HG02588 (cell line): ENCODE data around the gene MVB12B.

Experiments used
- ATAC-seq: cut with Tn5 transposase; IDR thresholded peaks from one replicate; pipeline ENCODE4 v1.9.1; 2021; ENCODE audit warnings: mild to moderate bottlenecking, moderate library complexity; ENCODE audit not compliant: unreplicated experiment

Gene MVB12B

GRCh38 chr9:126302730-126303129, 23.9 kb upstream of the MVB12B start:
- no peak for ATAC-seq

DNA sequence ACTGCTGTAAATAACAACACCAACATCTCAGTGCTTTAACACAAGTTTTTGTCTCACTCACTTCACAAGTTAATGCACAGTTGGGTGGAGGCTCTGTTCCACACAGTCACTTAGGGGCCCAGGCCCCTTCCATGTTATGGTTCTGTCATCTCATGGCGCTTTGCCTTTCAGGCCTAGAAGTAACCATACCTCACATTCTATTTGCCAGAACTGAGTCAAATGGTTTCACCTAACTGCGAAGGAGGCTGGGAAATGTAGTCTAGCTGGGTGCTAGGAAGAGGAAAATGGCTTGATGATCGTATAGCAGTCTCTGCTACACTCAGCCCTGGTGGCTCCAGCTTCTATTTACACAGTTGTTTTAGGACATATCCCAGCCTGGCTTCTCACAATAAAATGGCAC, 23.1 kb upstream of the MVB12B start:
- no peak for ATAC-seq

DNA sequence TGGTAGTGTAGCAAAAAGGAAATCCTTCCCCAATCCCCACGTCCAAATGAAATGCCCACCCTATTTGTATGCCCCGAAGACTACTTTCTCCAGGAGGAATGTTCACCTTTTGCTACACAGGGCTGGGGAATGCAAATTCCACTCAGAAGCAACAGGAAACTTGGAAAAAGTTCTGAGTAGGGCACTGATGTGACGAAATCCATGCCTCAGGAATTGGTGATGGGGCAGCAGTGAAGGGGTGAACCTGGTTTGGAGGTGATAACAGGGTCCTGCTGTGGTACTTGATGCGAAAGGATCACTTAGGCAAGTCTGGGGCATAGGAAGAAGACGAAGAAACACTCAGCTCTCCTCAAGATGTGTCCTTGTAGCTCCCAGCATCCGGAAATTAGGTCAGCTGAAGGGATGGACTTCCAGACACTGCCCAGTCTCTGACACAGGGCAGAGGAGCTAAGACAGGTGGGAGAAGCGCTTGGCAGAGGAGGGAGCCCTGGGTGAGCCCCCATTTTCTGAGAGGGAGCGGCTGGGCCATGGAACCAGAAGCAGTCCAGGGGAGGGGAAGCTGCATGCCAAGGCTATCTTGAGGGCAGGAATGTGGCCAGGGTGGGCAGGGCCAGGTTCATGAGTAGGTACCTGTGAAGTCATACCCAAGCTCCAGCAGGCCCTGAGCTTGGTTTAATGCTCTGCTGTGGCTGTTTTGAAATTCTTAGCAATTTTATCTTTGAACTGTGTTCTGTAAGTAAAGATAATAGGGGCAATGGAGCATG, 22.2 kb upstream of the MVB12B start:
- no peak for ATAC-seq

GRCh38 chr9:126304971-126305320, 21.7 kb upstream of the MVB12B start:
- no peak for ATAC-seq

DNA sequence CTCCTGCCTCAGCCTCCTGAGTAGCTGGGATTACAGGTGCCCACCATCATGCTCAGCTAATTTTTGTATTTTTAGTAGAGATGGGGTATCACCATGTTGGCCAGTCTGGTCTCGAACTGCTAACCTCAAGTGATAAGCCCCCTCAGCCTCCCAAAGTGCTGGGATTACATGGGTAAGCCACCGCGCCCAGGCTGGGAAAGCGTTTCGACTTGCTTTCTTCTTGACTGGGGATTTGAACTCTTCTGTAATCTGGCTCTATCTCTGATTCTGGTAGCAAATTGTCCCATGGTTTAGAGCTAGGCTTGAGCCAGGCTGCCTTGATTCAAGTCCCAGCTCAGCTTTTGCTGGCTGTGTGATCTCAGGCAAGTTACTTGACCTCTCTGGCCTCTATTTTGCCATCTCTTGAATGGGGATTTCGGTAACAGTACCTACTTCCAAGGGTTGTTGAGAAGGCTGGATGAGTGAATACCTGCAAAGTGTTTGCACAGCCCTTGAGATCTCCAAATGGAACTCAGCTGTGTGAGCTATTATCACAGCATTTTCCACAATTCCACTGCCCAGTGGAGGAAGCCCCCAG, 20.5 kb upstream of the MVB12B start:
- ATAC-seq = no peak

DNA sequence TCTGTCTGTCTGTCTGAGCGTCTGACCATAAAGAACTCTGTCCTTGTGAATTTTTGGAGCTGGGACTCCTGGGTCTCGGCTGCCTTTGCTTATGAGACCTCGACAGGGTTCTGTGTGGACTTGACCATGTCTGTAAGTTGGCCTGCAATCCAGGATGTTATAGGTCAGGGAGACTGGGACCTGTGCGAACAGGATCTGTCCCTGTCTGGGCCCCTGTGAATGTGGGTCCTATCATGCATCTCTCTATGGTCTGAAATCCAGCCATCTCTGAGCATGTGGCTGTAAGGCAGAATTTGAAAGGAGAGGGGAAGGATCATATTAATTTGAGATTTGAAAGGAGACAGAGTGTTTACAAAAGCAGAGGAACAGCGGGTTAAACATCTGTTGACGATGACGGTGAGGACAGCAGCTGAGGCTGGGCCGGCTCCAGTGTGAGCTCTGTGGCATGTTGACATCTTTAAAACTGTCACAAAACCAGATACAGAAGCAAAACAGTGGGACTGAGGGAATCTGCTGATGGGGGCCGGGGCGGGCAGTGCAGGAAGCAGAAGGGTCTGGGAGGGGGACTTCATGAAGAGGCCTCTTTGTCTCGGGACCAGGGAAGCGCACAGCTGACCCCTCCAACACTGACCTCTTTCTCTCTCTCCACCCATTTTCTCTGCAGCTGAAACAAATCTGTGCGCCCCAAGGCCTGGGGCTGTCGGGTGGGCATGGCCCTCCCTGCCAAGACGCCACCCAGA, 19.1 kb upstream of the MVB12B start:
- ATAC-seq = no peak

- ATAC-seq = no peak
Measured at GRCh38 chr9:126309427-126310189, 17.0 kb upstream of the MVB12B start.

DNA sequence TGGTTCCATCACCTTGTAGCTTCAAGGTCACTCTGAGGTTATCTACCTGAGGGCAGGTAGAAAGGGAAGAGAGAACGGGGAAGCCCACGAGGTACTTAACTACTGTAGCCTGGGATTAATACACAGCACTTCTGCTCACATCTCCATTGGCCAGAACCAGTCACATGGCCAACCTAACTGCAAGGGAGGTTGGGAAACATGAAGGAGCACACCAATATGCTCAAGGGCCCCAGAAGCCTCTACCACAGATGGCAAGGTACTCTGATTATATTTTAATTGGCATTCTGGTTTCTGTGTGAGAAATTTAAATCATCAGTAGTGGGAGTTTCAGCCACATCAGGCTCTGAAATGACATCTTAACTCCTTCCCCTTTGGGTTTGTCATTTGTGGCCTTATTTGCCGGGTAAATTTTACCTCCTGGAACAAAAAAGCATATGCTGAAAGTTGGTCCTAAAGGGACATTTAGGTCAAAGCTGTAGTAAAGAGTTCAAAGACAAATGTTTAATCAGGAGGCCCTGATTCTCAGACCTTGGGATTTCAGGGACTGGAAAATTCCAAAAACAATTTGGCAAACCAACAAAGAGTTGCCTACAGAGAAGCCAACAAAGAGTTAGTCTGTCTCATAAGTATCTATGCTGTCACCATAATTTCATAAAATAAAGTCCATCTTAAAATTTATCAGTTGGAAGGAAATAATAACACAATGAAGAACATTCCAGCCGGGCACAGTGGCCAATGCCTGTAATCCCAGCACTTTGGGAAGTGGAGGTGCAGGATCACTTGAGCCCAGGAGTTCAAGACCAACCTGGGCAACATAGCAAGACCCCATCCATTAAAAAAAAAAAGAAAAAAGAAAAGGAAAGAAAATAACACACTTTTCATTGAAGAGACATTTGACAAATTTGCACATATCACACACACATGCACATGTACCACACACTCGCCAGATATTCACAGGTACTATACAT, 13.8 kb upstream of the MVB12B start:
- no peak for ATAC-seq

GRCh38 chr9:126316085-126316655, 10.5 kb upstream of the MVB12B start:
- ATAC-seq = no peak

DNA sequence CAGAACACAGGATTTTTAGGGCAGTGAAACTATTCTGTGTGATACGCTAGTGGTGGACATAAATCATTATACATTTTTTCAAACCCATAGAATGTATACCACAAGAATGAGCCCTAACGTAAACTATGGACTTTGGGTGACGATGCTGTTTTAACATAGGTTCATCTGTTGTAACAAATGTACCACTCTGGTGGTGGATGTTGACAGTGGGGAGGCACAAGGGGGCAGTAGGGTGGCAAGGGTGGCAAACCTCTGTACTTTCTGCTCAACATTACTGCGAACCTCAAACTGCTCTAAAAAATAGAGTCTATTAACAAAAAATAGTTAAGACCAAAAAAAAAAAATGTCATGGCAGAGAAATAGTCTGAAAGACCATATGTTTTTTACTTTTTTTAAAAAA, 9.1 kb upstream of the MVB12B start:
- no peak for ATAC-seq

GRCh38 chr9:126318858-126319257, 7.8 kb upstream of the MVB12B start:
- no peak for ATAC-seq

GRCh38 chr9:126319671-126320070, 7.0 kb upstream of the MVB12B start:
- no peak for ATAC-seq

DNA sequence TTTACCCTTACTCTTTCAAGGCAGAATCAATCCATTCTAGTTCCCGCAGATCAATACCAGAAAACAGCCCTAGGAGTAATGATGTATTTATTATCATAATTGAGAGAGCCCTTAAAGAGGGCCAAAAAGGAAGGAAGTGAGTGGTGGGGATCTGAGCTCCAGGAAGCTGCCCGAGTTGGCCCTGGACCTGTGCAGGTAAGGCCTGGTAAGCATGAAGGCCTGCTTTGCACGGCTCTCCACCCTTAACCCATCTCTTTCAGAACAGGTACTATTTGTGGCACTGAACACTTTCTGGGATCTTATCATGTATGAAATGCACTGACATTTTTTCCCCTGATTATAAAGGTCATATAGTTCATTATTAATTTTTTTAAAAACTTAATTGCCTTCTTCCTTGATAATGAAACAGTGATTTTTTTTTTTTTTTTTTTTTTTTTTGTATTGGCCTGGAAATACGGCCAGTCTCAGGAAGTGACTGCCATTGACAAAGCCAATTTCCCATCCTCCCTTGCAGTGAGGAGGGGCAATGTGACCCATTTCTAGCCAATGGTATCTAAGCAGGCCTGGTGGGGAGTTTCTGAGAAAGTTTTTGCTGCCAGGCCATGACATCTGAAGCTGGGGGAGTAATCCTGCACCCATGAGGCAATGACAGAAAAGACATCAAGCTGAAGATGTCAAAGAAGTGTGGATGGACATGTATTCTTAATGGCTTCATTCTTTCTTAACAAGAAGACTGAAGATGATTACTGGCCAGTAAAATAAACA, 6.3 kb upstream of the MVB12B start:
- no peak for ATAC-seq

DNA sequence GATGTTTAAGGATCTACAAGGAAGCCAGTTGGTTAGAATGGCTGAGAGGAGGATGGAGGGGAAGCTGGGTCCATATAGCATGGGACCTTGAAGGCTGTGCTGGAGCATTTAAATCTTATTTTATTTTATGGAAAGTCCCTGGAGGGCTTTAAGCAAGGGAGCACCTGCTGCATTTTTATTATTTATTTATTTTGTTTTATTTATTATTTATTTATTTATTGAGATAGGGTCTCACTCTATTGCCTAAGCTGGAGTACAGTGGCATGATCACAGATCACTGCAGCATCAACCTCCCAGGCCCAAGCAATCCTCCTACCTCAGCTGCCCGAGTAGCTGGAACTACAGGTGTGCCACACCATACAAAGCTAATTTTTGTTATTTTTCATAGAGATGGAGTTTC, 4.9 kb upstream of the MVB12B start:
- no peak for ATAC-seq

DNA sequence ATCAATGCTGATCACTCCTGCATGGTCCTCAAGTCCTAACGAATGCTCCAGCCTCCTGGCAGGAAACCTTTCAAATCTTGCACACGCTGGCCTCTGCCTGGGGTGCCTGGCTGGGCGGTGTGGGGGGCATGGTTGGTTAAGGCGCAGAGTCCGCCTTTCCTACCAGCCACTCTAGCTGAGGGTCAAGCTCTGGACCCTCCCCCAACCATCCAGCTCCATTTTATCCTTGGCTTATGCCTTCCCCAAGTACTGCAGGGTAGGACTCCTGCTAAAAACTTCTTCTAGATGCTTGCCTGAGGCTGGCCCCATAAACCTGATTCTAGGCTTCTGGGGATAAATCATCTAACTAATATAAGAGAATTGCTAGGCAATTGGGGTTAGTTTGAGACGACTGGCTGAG, 808 bp upstream of the MVB12B start:
- no peak for ATAC-seq

GRCh38 chr9:126327006-126327713, 531 bp downstream of the MVB12B start:
- ATAC-seq = no peak

GRCh38 chr9:126327714-126328185, 1.1 kb downstream of the MVB12B start:
- ATAC-seq = no peak

DNA sequence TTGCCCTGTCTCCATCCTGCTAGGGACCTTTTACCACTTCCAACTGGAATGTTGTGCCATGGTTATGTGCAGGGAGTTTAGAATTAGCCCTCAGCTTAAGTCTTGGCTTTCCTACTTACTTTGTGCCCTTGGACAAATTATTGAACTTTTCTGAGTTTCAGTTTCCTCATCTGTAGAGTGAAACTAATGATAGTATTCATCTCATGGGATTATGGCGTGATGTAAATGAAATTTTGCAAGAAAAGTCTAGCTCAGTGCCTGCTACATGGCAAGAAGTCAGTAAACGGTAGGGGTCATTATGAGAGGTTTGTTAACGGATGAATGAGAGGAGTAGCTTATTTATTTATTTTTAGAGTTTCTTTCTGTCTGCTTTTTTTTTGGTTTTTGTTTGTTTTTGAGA, 1.8 kb downstream of the MVB12B start:
- ATAC-seq = no peak
